ENCODE results near the gene NCAPD2.

NCAPD2 gene

GRCh38 chr12:6548556-6548955 lies 54.7 kb downstream of the NCAPD2 start:
- no peaks in the 10 kb centered on the region for H3K27me3 Mint-ChIP-seq (ENCODE audit: low read depth, poor library complexity)
- no peak for DNase-seq
- H3K9me3 Mint-ChIP-seq = no peaks in the 10 kb centered on the region
- H3K36me3 Mint-ChIP-seq (ENCODE audit: low read depth) = peaks cover 47% of the 10 kb centered on the region
- TF ChIP-seq, protein P1, sequence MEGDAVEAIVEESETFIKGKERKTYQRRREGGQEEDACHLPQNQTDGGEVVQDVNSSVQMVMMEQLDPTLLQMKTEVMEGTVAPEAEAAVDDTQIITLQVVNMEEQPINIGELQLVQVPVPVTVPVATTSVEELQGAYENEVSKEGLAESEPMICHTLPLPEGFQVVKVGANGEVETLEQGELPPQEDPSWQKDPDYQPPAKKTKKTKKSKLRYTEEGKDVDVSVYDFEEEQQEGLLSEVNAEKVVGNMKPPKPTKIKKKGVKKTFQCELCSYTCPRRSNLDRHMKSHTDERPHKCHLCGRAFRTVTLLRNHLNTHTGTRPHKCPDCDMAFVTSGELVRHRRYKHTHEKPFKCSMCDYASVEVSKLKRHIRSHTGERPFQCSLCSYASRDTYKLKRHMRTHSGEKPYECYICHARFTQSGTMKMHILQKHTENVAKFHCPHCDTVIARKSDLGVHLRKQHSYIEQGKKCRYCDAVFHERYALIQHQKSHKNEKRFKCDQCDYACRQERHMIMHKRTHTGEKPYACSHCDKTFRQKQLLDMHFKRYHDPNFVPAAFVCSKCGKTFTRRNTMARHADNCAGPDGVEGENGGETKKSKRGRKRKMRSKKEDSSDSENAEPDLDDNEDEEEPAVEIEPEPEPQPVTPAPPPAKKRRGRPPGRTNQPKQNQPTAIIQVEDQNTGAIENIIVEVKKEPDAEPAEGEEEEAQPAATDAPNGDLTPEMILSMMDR (IDR thresholded peaks at IDR 0.05) = no peak
- H3K4me3 Mint-ChIP-seq = no peak overlapping the region
- H3K4me1 Mint-ChIP-seq = peaks cover 35% of the 10 kb centered on the region
- H3K27ac Mint-ChIP-seq = no peak overlapping the region

- H3K36me3 Mint-ChIP-seq (ENCODE audit: low read depth) = peaks cover 46% of the 10 kb centered on the region
- no peak for DNase-seq
- peak overlapping the region; percentile 47 for H3K27ac Mint-ChIP-seq
- H3K27me3 Mint-ChIP-seq (ENCODE audit: low read depth, poor library complexity) = no peaks in the 10 kb centered on the region
- no peaks in the 10 kb centered on the region for H3K9me3 Mint-ChIP-seq
- peaks cover 40% of the 10 kb centered on the region for H3K4me1 Mint-ChIP-seq
- H3K4me3 Mint-ChIP-seq = no peak overlapping the region
- TF ChIP-seq, protein P1 (IDR thresholded peaks at IDR 0.05) = no peak
Observed at GRCh38 chr12:6548966-6549683, 55.2 kb downstream of the NCAPD2 start.

DNA sequence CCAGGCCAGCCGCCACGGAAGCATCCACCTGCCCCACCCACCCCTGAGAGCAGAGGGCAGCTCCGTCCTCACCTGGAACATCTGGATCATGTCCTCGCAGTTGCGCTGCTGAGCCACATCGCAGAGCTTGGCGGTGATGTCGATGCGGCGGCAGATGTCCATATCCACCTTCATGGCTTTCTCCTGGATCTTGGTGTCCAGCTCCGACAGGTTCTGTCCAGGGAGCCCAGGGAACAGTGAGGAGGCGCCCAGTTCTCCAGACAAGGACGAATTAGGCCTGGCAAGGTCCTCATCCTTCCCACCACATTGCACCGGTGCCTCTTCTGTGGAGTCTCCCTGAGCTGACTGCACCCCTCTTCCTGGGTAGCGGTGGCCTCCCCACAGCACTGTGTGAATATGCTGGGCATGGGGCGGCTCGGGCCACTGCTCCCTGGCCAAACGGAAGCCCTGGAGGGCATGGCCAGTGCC lies 55.8 kb downstream of the NCAPD2 start:
- H3K9me3 Mint-ChIP-seq = no peaks in the 10 kb centered on the region
- no peaks in the 10 kb centered on the region for H3K27me3 Mint-ChIP-seq (ENCODE audit: low read depth, poor library complexity)
- no peak overlapping the region for H3K4me3 Mint-ChIP-seq
- no peak overlapping the region for H3K27ac Mint-ChIP-seq
- TF ChIP-seq, protein P1 (IDR thresholded peaks at IDR 0.05) = no peak
- H3K4me1 Mint-ChIP-seq = peaks cover 46% of the 10 kb centered on the region
- no peak for DNase-seq
- peaks cover 40% of the 10 kb centered on the region for H3K36me3 Mint-ChIP-seq (ENCODE audit: low read depth)

GRCh38 chr12:6550294-6551062 lies 56.6 kb downstream of the NCAPD2 start:
- TF ChIP-seq, protein P1 (IDR thresholded peaks at IDR 0.05) = no peak

GRCh38 chr12:6551063-6551461 lies 57.2 kb downstream of the NCAPD2 start:
- Mint-ChIP-seq H3K4me1 (peaks cover 52% of the 10 kb centered on the region), H3K36me3 (ENCODE audit: low read depth) (peaks cover 30% of the 10 kb centered on the region), H3K9me3 (no peaks in the 10 kb centered on the region), H3K4me3 (no peak overlapping the region), H3K27ac (no peak overlapping the region), H3K27me3 (ENCODE audit: low read depth, poor library complexity) (no peaks in the 10 kb centered on the region)
- TF ChIP-seq, protein P1 (IDR thresholded peaks at IDR 0.05) = no peak
- DNase-seq = no peak

More at GRCh38 chr12:6550294-6551062, 56.6 kb downstream of the NCAPD2 start:
- H3K4me1 Mint-ChIP-seq = peaks cover 52% of the 10 kb centered on the region
- DNase-seq = no peak
- peaks cover 36% of the 10 kb centered on the region for H3K36me3 Mint-ChIP-seq (ENCODE audit: low read depth)
- H3K27ac Mint-ChIP-seq = no peak overlapping the region
- no peaks in the 10 kb centered on the region for H3K9me3 Mint-ChIP-seq
- H3K27me3 Mint-ChIP-seq (ENCODE audit: low read depth, poor library complexity) = no peaks in the 10 kb centered on the region
- H3K4me3 Mint-ChIP-seq = no peak overlapping the region

Data from nephron progenitor cell (in vitro differentiated cells).